Activated gamma-delta T cell (primary cell): ENCODE results near the gene MT1B.
"Not testable (repeated sequence)": the region's sequence is repeated elsewhere in the genome, so short reads cannot be mapped to it uniquely, and the experiment has no call there.

Experiments used
- DNase-seq: peaks from one replicate; lab custom pipeline; 2025; lab: John Stamatoyannopoulos, UW

Gene MT1B

DNA sequence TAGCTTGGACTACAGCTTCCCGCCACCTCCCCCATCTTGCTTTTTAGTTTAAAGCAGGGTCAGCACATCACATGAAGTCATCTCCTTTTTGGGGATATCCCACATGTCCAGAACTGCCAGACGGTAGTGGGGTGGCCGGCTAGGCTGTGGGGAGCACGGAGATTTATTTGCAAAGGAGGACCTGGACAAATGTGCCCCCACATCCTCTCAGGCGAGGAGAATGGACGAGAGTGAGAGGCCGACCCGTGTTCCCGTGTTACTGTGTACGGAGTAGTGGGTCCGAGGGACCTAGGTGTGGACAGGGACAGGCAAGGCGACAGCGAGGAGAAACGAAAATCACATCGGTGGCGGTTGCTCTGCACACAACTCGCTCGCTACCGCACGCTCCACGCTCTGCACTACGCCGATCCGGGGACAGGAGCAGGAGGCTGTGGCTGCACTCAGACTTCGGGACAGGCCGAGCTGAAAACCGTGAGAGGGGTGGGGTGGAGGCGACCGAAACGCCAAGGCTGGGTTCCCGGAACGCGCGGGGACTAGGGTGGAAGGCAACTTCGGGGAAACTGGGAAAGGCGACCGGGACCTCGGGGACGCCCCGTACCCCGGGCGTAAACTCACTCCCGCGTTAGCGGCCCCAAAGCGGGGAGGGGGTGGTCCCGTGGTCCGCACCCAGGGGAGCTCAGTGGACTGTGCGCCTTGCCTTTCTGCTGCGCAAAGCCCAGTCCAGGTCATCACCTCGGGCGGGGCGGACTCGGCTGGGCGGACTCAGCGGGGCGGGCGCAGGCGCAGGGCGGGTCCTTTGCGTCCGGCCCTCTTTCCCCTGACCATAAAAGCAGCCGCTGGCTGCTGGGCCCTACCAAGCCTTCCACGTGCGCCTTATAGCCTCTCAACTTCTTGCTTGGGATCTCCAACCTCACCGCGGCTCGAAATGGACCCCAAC, 13.6 kb upstream of the MT1B start, which contains the start of gene MT1A:
Gene MT1A (plus strand): TSS at position 853 of the 937 bp plus-strand sequence. CDS start 73 bp downstream, at position 926.
- DNase-seq = no peak

DNA sequence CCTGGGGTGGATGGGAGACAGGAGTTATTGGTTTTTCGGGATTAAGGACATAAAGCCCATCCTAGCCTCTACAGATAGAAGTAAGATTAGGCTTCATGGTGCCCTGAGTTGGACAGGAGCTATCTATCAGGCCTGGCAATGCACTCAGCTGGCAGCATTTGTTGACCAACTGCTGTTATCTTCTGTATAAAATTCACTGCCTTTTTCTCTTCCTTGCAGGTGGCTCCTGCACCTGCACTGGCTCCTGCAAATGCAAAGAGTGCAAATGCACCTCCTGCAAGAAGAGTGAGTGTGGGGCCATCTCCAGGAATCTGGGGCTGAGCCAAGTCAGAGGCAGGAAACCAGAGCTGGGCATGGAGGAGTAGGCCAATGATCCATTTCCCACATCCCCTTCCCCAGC, 12.6 kb upstream of the MT1B start:
- DNase-seq = no peak

DNA sequence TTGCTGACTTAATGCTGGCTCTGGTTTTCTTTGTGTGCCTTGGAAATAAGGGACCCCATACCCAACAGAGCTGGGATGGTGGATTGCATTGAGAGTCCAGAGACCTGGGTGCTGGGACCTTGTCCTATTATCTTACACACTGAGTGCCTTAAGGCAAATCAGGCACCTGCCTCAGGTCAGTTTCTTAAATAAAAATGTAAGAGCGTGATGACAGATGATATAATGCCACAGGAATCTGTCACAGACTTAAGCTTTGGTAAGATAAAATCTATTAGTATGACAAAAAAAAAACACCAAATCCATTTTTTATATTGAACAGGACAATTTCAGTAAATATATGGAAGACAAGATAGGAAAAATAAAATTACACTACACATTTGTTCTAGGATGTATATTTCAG, 11.6 kb upstream of the MT1B start:
- DNase-seq = no peak

DNA sequence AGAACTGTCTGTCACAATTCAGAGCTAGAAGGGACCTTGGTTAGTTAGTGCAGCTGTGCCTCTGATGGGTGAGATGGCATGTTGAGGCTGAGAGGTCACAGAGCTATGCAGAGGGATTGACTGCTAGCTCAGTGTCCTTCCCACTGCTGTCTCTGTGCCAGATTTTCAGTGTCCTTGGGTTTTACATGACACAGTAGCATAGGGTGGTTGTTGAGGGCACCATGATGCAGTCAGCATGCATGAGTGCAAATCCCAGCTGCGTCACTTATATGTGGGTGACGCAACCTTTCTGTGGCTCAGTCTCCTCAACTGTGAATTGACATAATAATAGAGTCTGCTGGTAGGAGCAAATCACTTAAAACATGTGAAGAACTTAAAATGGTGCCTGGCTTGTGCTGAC, 10.5 kb upstream of the MT1B start:
- no peak for DNase-seq

DNA sequence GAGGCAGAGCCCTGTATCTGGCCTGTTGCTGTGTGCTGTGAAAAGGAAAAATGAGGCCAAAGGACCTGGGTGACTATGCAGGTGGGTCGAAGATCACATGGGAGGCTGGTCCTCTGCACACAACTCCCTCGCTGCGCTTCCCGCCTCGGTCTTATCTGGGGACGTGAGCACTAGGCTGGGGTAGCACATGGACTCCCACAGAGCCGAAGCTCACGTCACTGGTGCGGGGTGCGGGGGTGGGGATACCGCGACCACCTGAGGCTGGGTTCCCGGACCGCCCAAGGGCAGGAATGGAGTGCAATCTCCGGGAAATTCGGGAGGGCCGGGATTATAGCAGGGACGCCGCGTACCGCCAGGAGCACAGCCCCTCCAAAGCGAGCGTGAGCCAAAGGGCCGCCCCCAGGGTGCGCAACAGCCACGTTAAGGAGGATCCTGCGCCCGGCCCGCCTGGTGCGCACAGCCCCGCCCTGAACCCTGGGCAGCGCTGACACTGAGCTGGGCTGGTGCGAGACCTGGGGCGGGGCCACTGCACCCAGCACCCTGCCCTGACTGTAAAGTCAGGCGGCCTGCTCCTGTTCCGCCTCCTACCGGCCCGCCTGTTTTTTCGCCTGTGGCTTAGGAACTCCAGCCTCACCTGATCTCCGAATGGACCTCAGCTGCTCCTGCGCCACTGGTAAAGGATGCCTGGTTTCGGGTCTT, 8.5 kb upstream of the MT1B start:
- peak; percentile 68 for DNase-seq

DNA sequence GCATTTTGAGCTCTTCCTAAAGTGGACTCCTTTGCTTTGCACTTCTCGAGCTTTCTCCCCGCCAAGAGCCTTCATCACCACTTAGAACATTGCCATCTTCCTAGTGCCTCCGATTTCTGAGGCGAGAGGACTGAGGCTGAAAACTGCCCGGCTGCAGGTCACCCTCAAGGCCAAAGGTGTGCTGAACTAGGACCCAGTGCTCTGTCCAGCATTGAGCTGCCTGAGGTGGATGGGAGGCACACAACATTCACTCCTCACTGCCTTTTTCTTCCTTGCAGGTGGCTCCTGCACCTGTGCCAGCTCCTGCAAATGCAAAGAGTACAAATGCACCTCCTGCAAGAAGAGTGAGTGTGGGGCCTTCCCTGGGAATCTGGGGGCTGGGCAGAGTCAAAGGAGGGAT, 7.9 kb upstream of the MT1B start:
- DNase-seq = no peak

DNA sequence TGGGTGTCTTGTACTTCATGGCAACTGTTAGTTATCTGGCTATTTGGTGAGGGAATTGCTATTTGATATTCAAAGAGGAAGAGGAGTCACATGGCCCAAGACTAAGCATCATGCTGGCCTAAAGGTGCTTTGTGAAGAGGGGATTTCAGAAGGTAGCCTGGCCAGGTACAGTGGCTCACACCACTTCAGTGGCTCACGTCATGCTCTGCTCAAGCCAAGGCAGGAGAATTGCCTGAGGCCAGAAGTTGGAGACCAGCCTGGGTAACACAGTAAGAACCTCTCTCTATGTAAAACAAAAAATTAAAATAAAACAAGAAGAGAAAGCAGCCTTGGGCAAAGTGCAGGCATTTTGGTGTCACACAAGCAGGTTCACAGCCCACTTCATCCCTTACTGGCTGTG, 6.4 kb upstream of the MT1B start:
- no peak for DNase-seq

DNA sequence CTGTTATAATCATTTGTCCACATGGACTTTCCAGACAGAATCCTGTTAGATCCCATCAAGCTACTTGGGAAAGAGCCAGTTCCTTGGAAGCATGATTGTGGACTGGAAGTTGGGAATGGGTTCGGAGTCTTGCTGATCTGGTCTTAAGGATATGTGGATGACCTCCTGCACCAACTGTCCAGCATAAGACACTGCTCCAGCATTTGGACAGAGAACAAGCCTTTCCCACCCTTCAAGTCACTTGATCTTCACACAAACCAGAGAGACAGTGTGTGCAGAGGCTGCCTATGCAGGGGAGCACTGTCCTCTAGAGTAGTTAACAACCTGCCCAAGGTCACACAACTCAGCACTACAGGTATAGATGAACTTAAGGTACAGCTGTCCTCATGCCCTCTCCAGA, 5.8 kb upstream of the MT1B start:
- DNase-seq = no peak

DNA sequence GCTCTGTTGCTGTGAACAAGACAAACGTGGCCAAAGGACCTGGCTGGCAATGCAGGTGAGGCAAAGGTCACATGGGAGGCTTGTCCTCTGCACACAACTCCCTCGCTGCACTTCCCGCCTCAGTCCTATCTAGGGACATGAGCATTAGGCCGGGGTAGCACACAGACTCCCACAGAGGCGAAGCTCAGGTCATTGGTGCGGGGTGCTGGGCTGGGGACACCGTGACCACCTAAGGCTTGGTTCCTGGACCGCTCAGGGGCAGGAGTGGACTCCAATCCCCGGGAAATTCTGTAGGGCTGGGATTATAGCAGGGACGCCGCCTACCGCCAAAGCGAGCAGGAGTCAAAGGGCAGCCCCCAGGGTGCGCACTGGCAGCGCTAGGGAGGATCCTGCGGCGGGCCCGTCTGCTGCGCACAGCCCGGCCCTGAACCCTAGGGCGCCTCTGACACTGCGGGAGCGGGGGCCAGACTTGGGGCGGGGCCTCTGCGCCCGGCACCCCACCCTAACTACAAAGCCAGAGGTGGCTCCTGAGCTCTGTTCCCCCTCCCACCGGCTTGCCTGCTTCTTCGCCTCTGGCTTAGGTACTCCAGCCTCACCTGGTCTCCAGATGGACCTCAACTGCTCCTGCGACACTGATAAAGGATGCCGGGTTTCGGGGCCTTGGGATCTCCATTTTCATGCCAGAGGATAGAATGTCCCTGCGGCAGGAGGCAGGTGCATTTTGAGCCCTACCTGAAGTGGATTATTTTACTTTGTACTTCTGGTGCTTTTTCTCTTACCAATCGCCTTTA, 3.9 kb upstream of the MT1B start:
- no peak for DNase-seq

DNA sequence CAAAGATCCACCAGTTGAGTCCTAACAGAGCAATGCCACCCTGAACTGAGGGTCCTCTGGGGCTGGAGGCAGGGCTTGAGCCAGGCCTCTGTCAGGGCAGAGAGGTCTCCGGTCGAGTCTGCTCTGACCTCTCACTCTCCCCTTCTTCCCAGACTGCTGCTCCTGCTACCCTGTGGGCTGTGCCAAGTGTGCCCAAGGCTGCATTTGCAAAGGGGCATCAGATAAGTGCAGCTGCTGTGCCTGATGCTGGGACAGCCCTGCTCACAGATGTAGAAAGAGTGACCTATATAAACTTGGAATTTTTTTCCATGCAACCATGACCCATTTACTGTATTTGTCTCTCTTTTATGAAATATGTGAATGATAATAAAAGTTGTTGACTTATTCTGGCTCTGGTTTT, 2.4 kb upstream of the MT1B start:
- DNase-seq = no peak

DNA sequence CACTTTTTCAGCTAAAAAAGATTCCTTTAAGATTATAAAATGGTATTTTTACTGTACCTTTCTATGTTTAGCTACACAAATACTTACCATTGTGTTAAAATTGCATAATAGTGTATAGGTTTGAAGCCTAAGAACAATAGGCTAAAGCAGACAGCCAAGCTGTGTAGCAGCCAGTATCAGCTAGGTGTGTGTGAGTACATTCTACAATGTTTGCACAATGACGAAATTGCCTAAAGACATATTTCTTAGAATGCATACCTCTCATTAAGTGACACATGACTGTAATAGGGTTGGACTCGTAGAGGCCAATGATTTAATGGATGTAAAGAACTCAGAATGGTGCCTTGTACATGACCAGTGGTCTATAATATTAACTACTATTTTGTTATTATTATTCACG, 1.9 kb upstream of the MT1B start:
- DNase-seq = no peak

DNA sequence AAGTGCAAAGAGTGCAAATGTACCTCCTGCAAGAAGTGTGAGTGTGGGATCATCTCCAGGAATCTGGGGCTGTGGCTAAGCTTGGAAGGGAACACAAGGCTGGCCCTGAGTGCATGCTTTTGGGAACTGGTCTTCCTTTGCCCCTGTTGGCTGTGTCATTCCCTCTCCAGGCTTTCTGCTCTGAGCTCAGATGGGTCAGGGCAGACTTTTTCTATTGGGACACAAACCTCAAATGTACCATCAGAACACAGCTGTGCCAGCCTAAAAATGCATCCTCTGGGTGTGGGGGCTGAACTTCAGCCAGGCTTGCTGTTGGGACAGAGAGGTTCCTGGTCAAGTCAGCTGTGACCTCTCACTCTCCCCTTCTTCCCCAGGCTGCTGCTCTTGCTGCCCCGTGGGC, 914 bp downstream of the MT1B start:
- DNase-seq = no peak

DNA sequence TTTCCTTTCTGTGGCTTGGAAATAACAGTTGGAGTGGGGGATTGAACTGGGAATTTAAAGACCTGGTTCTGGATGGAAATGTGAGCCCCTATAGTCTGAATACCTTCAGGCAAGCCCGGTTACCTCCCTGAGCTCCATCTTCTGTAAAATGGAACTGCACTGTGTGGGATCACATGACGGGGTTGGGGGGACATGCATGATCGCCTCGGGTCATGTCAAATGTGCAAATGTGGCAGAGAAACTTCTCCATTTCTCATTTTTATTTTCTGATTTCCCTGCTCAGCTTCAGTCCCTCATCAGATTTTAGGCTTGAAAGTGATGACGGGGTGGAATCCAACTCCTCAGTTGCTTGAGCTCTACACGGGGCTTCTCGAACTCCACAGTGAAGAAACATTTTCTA, 1.5 kb downstream of the MT1B start:
- no peak for DNase-seq

DNA sequence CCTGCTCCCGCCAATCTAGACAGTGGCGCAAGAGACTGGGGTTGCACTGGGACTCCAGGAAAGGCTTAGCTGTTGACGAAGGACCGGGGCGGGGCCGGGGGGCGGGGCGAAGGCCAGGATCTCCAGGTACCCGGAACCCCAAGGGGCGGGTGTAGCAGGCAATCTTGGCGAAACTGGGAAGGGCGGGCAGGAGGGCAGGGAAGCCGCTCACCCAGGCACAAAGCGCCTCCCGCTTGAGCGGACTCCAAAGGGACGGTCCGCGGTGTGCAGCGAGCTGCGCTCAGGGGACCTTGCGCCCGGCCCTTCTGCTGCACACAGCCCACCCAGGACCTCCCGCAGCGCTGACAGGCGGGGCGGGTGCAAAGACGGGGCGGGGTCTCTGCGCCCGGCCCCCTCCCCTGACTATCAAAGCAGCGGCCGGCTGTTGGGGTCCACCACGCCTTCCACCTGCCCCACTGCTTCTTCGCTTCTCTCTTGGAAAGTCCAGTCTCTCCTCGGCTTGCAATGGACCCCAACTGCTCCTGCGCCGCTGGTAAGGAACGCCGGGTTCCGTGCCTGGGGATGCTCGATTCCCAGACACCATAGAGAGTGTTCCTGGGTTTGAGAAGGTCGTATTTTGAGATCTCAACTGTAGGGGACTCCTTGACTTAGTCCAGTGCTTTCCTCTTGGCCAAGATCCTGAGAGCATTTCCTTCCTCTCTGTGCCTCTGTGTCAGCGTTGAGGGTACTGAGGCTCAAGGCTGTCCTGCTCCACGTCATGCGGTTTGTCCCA, 6.1 kb downstream of the MT1B start, which contains the start of gene MT1F:
Gene MT1F (plus strand): TSS at position 405 of the 772 bp plus-strand sequence. CDS start 100 bp downstream, at position 505.
- DNase-seq = peak; percentile 58

DNA sequence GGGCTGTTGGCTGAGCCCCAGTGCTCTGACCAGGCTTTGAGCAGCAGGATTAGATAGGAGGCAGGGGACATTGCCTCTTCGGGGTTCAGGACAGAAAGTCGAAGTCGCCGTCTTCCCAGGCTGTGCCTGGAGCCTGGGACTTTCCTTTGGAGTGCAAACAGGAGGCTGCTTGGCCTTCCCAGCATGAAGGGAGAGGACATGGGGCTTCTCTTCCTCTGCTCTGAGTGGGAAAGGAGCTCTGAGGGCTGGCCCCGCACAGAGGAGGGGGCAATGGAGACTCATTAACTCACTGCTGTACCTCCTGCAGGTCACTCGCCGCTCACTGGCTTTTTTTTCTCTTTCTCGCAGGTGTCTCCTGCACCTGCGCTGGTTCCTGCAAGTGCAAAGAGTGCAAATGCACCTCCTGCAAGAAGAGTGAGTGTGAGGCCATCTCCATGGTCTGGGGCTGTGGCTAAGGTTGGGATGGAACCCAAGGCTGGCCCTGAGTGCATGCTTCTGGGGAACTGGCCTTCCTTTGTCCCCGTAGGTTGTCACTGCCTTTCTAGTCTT, 6.7 kb downstream of the MT1B start:
- DNase-seq = no peak

DNA sequence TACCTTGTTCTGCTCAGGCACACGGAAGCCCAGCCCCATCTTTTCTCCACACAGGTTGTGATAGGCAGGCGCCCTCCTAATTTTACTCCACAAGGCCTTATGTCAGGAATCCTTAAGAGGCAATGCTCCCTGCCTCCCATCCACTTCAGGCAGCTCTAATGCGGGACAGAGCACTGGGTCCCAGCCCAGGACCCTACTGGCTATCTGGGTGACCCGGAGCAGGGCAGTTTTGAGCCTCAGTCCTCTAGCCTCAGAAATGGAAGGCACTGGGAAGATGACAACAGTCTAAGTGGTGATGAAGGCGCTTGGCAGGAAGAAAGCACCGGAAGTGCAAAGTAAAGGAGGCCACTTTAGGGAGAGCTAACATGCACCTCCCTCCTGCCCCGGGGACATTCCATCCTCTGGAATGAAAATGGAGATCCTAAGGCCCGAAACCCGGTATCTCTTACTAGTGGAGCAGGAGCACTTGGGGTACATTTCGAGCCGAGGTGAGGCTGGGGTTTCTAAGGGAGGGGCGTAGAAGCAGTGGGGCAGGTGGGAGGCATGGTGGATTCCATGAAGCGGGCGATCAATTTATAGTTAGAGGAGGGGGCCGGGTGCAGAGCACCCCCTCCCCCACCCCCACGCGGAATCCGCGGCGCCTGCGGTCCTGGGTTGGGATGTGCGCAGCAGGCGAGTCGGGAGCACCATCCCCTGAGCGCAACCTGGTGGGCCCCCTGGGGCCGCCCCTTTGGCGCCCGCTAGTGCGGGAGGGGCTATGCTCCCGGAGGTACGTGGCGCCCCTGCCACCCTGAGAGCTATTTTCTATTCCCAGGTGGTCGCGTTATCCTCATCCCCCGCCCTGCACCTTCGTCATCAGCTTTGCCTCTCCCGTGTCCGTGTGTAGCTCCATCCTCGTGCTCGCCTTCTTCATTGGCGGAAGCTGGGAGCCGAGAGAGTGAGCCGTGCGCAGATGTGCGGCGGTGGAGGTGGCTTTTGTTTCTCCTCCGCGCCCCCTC, 11.0 kb downstream of the MT1B start:
- no peak for DNase-seq

DNA sequence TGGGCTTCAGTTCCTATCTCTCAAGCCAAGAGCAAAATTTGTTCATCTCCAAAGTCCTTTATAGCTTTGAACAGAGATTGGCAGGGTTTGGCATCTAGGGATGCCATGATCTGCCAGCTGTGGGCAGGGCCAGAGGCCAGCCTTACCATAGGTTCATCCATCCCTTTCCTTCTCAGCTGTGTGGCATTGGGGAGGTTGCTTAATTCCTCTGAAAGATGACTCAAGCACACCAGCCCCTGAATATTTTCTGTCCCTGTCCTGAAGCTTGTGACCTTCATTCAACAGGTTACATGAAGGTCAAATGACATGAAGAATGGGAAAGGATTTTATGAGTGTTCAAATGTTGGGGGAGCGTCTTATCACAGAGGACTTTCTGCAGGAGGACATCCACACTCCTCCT, 12.8 kb downstream of the MT1B start:
- DNase-seq = no peak

DNA sequence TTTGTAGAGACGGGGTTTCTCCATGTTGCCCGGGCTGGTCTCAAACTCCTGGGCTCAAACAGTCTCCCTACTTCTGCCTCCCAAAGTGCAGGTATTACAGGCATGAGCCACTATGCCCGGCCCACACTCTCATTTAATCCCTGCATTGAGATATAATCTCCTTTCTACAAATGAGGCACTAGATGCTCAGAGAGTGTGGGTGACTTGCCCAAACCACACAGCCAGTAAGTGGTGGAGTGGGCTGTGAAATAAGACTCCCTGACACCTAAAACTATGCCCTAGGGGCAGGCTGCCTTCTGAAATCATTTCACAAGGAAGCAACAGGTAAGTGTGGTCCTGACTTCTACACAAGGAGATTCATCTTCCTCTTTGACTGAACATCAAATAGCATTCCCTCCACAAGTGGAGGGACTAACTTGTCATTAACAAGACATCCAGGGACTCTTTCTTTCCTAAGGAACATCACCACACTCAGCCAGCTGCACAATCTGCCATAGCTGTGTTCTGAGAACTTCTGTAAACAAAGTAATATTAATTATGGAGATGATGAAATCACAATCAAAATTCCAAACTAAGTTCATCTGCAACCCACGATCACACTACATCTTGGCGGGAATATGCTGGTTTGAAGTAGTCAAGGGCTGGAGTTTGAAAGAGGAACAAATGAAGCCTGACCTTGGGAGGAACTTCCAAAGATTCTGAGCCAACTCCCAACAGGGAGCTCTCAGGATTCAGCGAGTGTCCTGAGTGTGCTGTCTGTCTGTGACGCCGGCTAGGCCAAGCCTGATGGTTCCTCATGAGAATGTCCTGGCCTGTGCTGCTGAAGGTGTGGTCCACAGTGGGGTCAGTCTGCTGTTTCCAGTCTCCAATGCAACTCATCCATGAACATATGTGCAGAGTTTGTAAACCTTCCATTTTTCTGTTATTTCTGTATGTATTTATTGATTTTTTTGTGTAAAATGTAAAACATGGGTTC, 13.9 kb downstream of the MT1B start:
- not testable (repeated sequence) for DNase-seq
